SKM-1 (cell line): ENCODE results near the gene SDF2.

Experiments used
- DNase-seq: peaks from one replicate; lab custom pipeline; 2025; ENCODE audit not compliant: unreplicated experiment; lab: John Stamatoyannopoulos, UW

The SDF2 gene, protein sequence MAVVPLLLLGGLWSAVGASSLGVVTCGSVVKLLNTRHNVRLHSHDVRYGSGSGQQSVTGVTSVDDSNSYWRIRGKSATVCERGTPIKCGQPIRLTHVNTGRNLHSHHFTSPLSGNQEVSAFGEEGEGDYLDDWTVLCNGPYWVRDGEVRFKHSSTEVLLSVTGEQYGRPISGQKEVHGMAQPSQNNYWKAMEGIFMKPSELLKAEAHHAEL

DNA sequence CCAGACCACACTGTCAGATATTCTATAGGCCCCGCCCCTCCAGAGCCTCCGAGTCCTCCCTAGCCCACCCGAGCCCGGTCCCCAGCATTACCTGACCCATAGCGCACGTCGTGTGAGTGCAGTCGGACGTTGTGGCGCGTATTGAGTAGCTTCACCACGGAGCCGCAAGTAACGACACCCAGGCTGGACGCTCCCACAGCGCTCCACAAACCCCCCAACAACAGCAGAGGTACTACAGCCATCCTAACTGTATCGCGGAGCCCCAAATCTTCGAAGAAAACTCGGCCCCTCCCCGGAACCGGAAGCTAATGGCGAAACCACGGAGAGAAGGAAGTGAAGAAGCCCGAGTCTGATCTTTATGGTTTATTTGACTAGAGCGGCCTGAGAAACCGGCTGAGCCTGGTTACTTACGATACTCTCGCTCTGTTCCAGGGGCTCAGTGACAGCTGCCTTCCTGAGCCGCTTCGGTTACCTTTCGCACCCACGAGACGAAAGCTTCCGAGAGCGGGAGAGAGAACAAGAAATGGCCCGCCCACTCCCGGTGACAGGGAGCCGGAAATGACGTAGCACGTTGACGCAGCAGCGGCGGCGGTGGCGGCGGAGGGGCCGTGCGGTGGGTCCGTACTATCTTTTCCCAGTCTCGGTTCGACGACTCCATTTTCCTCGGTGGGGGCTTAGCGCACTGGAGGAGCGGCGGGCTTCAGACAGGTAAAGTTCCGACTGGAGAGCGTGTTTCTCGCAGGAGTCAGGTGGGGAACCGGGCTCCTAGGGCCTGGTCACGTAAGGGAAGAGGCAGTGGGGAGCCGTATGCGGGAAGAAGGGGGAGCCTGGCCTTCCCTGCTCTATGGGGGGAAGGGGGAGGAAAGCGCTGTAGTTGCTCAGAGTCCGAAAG, at the start of gene SDF2, which contains the start of gene SUPT6H:
TSS of gene SDF2 (minus strand) at position 272 of the 892 bp plus-strand sequence. CDS start at position 242, 30 bp downstream.
TSS of gene SUPT6H (plus strand) at position 571 of the 892 bp plus-strand sequence. CDS start 11,197 bp downstream, outside the sequence.
- DNase-seq = peak; percentile 92

DNA sequence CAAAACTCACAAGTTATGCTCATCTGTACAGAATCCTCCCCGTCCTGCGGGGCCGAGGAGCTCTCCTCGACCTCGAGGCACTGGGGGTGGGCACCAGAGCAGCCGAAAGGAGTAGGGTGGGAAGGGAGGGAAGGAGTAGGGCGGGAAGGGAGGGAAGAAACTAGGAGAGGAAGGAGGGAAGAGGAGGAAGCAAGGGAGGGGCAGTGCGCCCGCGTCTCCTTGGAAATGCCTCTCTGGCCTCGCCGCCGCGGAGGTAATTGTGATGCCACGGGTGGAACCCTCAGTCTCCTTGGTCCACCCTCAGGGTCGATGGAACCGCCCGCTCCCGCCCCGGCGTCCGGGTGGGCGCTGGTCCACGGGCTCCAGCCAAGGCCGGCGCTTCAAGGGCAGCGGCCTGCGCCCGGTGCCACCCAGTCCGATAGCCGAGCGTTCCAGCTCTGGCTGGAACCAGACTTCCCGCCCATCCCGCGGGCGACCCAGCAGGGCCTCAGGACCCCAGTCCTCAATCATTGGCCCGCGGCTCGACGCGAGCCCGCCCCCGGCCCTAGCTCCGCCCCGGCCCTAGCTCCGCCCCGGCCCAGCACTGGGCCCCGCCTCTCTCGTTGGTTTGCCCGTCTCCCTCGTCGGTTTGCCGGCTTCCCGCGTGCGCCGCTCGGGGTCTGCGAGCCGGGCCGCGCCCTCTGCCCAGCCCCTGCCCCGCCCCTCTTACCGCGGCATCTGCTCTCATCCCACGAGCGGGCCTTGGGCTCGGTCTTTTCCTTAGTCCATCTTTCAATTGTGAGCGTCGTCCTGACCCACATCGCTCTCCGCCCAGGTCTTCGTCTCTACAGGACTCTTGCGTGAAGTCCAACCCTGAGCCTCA, 49.4 kb upstream of the SDF2 start:
- peak; percentile 29 for DNase-seq

DNA sequence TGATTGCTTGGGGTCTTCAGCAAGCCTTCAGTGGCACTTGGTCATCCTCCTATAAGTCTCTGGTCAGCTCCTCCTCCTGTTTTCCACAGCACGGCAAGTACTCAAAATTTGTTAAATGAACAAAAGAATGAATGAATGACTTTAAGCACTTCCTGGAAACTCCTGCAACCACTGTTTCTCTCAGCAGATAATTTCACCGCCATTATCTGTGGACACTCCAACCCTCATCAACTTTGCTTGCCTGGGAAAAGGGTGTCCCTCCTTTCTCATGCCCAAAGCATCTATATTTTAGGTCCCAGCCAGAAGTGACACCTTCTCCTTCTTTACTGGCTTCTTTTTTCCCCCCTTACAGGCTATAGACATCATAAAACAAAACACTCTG, 45.6 kb upstream of the SDF2 start:
- DNase-seq = no peak

DNA sequence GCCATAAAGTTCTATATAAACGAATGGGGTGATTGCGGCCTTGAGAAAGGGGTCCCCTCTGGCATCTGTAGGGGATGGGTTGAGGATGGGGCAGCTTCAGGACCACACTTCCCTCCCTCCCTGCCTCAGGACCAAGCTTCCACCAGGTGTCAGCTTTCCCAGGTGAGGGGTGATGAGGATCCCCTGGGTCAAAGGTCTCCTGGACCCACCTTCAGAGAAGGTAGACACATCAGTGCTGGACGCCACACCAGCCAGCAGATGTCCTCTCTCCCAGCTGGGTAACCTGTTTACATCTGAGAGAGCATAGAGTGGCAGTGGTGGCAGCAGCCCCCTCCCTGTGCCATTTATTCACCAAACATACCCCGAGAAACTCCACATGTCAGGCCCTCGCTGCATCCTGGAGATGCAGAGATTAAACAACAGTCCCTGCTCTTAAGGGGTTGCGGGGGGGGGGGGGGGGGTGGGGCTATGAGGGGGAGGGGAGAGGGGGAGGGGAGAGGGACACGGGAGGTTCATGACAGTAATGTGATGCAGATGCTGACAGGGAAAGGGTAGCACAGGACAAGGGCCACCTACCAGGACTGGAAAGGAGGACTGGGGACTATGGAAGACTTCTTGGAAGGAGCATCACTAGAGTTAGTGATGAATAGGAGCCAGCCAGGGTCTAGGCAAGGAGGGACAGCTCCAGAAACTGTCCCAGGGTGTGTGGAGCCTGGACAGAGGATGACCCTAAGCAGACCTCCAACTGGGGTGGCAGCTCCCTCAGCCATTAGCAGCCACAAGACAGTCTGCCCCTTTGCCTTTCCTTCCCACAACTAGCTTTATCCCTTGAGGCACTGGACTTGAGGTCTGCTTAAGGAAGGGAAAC, 45.0 kb upstream of the SDF2 start:
- DNase-seq = no peak

DNA sequence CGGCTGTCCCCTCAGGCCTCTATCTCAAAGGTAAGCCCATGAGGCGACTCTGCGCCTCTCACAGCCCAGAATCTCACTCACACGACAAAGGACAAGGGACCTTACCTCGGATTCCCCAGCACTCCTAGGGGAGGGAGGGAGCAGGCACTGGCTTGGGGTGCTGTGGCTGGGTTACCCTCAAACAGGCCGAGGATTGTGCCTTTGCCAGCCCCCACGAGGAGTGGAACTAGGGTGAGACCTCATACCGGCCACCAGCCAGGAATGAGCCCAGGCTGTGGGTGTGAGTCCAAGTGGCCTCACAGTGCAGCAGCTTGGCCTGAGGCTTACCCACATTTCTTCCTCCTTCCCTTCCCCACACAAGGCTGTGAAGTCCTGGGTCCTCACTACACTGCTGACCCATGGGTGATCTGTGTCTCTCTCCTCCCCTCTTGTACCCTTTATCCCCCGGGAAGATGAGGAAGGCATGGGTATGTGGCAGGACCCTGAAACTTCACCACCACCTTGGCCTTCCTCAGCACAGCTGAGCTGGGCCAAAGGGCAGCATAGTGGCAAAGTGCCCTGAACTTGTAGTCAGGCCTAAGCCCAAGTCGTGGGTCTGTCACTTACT, 44.1 kb upstream of the SDF2 start:
- DNase-seq = no peak

DNA sequence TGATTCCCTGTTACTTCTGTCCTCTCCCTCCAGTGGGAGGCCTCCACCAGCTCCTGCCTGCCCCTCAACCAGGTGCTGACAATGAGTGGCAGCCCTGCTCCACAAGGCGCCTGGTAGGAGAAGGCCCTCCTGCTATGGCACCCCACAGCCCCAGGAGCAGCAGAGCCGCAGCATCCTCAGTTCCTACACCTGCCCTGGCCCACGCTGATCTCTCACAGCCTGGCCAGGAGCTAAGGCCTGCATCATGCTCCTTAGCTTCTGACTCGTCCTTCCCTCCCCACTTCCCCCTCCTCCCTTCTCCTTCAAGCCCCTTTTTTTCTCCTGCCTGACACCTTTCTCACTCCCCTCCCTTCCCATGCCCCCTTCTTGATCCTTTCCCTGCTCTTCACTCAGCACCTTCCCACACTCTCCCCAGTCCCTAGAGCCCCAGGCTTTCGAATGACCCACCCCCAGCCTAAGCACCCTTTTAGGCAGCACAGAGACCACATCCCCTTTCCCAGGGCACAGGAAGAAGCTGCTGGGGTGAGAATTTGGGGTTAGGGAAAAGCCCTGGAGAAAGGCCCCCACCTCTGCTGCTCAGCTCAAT, 43.5 kb upstream of the SDF2 start:
- no peak for DNase-seq

DNA sequence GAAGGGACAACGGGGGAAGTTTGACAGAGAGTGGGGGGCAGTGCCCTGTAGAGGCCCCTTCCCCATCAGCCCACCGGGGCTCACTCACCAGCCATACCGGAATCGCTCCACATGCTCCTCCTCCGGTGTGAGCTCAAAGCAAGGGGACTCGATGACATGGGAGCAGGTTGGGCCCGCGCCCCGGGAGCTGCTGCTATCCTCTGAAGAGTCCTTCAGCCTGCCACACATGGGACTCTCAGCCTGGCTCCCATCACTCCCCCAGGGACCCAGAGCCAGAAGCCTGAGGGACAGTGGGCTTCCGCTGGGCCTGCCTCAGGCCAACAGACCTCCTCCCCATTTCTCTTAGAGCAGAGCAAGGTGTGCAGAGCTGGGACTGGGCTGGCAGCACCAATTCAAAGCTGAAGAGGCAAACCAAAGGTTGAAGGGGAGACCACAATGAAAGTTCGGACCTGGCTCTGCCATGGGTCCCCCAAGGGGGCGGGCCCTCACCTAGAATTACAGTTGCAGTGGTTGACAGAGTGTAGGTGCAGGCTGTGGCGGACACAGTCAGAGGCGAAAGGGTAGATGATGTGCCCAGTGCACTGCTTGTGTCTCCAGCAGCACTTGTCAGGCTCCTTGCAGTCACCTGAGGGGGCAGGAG, 42.6 kb upstream of the SDF2 start:
- DNase-seq = no peak

DNA sequence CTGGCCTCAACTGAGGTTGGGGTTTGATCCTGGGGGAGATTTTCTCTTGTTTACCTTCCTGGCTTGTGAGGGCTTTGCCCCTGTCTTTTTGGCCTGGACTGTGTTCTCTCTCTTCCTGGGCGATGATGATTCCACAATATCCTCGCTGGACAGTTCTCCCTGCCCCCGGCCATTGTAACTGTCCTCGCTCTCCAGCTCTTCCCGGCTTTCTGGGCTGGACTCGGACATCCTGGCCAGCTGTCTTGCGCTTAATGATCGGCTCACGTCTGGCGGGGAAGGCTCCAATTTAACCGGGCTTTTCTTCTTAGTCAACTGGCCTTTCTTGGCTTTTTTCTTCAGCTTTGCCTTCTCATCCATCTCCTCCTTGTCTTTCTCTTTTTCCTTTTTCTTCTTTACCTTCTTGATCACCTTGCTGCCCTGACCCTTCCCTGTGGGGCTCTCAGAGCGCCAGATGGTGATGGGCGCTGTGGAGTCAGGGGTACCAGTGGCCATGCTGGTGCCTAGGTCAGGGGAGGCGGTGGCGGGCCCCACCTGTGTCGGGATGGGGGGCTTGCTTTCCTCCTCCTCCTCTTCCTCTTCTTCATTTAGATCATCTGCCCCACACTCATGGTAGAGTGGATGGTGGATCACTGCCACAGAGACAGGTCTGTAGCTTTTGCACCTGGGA, 42.0 kb upstream of the SDF2 start:
- no peak for DNase-seq

DNA sequence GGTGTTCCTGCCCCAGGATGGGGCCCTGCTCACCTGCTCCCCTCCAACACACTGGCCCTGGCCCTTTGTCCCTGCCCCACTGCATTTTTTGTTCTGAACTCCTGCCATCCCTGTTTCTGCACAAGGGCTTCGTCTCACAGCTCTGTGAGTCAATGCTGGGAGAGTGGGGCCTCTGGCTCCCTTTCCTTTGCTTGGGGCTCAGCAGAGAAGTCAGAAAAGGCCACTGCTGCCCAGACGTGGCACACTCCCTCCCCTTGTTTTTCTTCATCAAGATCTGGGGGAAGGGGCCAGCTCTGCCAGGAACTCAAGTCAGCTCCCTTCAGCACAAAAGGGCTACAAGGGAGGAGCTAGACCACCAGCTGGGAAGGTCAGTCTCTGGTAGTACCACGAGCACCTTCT, 41.0 kb upstream of the SDF2 start:
- no peak for DNase-seq

DNA sequence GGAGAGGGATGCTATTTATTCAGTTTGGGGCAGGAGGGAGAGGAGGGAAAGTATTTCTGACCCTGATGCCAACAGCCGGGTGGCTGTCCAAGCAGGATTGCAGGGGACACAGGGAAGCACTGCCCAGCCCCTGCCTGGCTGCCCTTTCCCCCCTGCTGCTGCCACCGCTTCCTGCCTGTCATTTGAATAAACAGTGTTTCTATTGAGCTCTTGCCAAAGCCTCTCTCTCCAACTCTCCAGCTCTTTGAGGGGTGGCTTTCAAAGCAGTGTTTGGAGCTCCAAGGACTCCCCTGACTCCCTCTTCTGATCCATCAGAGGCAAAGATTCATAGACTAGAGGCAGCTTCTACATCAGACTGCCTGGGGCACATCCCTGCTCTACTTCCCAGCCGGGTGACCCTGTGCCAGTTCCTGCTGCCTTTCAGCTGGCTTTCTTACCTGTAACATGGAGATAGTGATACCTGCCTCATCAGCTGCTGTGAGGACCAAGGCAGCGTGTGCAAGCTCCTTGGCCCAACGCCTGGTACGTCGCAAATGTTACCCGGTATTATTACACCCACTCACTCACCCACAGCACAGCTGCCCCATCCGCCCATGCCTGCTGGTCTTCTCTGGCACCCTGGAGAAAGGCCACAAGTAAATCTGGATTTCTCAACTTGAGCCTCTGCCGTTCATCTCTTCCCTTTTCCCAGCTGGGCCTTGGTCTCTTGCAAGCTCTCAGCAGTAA, 40.5 kb upstream of the SDF2 start:
- no peak for DNase-seq

DNA sequence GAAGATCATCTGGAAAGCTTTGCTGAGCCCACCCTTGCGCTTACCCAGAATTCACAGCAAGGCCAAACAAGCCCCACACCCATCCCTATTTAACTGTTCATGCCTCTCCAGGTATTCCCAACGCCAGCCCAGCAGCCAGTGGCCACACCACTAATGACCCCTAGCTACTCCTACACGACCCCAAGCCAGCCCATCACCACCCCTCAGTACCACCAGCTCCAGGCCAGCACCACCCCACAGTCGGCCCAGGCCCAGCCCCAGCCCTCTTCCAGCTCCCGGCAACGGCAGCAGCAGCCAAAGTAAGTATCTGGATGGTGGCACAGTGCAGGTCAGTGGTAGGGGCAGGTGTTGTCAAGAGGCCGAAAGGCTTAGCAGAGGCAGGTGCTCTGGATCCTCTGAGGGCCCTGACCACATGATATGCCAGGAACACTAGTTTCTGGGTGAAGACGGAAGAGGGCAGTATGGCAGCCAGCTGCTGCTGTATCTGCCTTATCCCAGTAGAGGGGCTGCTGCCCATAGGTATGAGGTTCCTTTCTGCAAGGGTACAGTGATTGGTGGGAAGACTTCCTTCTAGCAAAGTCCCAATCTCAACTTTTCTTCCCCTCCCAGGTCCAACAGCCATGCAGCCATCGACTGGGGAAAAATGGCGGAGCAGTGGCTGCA, 39.3 kb upstream of the SDF2 start:
- DNase-seq = no peak

DNA sequence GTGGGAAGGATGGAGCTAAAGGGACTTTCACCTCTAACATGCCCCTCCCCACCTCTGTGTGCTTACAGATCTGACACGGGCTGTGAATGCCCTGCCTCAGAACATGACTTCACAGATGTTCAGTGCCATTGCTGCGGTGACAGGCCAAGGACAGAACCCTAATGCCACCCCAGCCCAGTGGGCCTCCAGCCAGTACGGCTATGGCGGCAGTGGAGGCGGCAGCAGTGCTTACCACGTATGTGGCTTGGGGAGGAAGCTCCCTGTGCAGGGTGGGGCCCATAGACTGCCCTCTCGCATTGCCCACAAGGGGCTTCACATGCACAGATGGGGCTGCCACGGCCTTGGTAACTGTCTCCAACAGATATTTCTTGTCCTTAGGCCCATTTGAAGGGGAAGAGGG, 38.6 kb upstream of the SDF2 start:
- DNase-seq = no peak

DNA sequence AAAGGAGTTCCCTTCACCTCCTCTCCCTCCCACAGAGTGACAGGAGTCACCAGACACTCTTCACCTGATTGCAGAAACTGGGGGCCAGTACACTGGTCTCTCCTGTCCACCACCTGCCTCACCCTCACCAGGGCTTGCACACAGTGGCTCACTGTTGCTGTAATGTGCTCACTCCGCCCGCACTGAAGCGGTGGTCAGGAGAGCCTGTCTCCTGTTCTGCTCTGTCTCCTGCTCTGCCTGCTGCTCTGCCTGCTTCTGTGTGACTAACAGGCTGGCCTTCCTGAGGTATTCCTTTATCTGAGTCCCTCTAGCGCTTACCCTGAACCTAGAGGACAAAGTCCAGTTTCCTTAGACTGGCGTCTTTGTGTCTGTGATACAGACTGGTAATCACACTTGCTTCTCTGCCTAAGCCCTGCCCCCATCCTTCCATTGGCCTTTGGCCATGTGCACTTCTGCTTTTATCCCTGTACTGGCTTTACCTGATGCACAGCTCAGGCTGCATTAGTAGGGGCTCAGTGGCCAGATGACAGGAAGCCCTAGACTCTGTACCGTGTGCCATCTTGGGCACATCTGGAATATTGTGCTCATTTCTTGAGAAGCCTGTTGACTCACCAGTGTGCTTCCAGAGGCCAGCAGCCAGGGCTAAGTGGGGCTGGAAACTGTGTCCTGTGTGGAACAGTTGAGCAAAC, 36.7 kb upstream of the SDF2 start:
- no peak for DNase-seq

DNA sequence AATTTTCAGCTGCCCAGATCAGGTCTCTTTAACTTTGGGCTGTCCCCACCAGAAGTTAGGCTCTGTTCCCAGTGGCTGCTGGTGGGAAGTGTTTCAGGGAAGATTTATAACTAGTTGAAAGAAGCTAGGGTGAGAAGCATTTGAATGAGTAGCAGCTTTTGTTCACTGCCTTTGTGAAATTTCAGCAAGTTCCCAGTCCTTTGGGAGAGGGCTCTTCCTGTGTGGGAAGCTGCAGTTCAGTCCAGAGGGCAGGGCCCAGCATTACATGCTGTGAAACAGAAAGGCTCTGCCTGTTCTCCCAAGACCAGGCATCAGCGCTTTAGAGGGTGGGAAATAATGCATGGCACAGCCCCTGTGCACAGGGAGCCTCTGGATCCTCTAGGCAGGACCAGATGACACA, 32.2 kb upstream of the SDF2 start:
- DNase-seq = no peak

DNA sequence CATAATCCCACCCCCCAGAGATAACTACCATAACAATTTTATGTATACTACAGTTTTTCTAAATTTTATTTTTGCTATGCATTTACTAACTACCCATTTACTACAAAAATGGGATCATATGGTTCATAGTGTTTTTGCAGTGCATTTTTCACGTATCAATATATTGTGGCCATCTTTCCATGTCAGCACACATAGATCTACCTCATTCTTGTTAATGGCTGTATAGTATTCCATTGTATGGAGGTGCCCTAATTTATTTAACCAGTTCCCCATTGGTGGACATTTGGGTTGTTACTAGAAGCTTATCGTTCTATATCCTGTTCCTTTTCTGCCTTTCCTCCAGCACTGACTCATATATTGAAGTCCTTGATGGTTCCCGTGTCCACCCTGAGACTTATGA, 27.3 kb upstream of the SDF2 start:
- DNase-seq = no peak

DNA sequence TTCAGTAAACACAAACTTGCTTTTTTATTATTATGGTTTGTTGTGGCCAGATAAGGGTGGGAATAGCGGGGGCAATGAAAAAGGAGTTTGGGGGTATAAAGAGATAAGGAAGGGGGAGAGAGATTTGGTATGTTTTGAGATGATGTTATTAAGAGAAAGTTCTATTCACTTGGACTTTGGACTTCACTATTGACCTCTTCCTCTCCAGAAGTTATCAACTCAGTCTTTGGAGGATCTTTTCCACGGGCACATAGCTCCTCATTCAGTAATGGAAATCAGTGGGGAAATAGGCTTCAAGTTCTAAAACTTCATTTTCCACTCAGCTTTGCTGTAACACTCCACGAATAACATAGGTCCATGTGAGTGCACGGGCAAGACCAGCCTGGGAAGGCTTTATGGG, 26.8 kb upstream of the SDF2 start:
- no peak for DNase-seq

DNA sequence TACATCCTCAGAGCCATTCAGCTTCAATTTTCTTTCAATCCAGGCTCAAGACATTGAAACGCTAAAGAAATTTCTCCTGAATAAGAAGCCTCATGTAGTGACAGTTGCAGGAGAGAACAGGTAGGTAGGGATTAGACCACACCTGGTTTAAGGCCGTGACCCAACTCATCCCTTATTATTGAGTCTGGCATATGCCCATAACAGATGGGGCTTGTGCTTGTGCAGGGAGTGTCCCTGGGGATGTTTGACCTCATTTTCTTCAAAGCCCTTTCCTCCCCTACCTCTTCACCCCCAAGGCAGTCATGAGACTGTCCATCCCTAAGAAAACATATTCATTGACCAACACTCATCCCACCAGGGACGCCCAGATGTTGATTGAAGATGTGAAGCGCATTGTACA, 24.6 kb upstream of the SDF2 start:
- no peak for DNase-seq
